Right ventricle myocardium superior (tissue), 1 donor: ENCODE data around the gene CATSPERZ. TPM values are rescaled to one million over a fixed set of nuclear protein-coding genes. Genes with fewer than 3 reads are reported as not detected.

Source experiments
- ATAC-seq: fragments of 200-7000 bp; cut with Tn5 transposase; one replicate; pipeline ENCODE4 v1.9.1; 2020; ENCODE audit warnings: mild to moderate bottlenecking; ENCODE audit not compliant: poor library complexity
- DNase-seq: peaks from one replicate; pipeline ENCODE4 v3.0.0-alpha.2; 2020
- intact Hi-C: fragments of 100-400 bp; cut with DNase I; formaldehyde crosslinking; loops from one replicate; pipeline ENCODE4 v1.11.2; 2022
- microRNA-seq: library from miRNA; unstranded; fragments of <30 nt; microRNA quantifications from one replicate; pipeline ENCODE4 v1.2.0, GENCODE V29; 2020
- total RNA-seq: library from RNA; stranded (reverse); fragmentation: NEBNext Ultra II Directional; extraction: Animal tissue kit (Norgen Biotek cat#: 25700); gene quantifications from one replicate; pipeline ENCODE4 v1.2.1, GENCODE V29; 2021
- donor health status: DM: no; HTN: yes; CAD: no; lungs with severe emphysema.

Gene CATSPERZ
- total RNA-seq, 1 donor from 2014 or later = not detected

DNA sequence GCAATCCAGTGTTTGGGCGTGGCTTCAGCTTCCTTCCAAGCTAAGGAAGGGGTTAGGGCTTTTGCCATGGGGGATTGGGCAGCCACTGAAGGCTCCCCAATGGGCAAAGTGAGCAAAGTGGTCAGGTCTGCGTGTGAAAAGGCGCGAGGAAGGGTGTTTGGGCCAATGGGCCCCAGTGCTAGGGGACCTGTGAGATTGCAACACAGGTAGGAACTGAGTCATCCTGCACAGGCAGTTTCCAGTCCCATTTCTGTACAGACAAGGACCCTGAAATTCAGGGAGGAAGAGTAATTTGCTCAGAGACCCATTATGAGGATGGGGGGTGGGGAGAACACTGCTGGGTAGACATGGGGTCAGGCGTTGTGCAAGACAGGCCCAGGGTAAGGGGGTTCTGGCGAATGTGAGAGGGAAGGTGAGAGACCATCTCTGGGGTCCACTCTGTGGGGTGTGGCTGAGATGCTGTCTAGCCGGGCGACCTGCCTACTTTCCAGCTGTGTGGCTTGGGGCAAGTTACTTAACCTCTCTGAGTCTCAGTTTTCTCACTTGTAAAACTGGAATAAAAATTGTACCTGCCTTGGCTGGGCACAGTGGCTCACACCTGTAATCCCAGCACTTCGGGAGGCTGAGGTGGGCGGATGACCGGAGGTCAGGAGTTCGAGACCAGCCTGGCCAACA lies 47.2 kb downstream of the CATSPERZ start:
- DNase-seq (no peak), ATAC-seq (no peak)
- intact Hi-C loops = no loop called here

GRCh38 chr11:64348383-64349024 lies 48.3 kb downstream of the CATSPERZ start:
- ATAC-seq = no peak
- intact Hi-C loops = no loop called here
- no peak for DNase-seq

- intact Hi-C loops = no loop called here
- no peak for ATAC-seq
Measured at GRCh38 chr11:64349025-64349387, 48.8 kb downstream of the CATSPERZ start.

GRCh38 chr11:64349404-64349803 lies 49.2 kb downstream of the CATSPERZ start:
- intact Hi-C loops = no loop called here
- no peak for DNase-seq

More at GRCh38 chr11:64349025-64349387, 48.8 kb downstream of the CATSPERZ start:
- no peak for DNase-seq

DNA sequence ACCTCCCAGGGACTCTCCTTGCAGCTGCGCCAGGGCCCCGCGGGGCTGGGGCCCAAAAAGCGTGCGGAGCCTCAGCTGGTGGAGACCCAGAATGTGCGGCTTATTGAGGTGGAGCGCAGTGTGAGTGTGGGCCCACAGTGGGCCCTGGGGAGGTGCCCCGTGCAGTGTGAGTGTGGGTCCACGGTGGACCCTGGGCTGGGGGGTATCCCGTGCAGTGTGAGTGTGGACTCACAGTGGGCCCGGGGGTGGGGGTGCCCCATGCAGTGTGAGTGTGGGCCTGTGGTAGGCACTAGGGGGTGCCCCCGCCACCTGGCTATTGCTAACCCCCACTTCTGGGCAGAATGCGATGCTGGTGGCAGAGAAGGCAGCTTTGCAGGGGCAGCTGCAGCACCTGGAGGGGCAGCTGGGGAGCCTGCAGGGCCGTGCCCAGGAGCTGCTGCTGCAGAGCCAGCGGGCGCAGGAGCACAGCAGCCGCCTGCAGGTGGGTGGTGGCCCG lies 51.0 kb downstream of the CATSPERZ start:
- intact Hi-C loops = no loop called here

More at GRCh38 chr11:64349404-64349803, 49.2 kb downstream of the CATSPERZ start:
- no peak for ATAC-seq

GRCh38 chr11:64352099-64352994 lies 52.2 kb downstream of the CATSPERZ start:
- DNase-seq (no peak), ATAC-seq (no peak)
- intact Hi-C loops = no loop called here

More for the DNA sequence above, 51.0 kb downstream of the CATSPERZ start:
- no peak for ATAC-seq
- no peak for DNase-seq

GRCh38 chr11:64352995-64353714 lies 53.0 kb downstream of the CATSPERZ start:
- no peak for ATAC-seq
- intact Hi-C loops = no loop called here
- DNase-seq = no peak

GRCh38 chr11:64353715-64354506 lies 53.8 kb downstream of the CATSPERZ start:
- intact Hi-C loops = no loop called here
- DNase-seq (no peak), ATAC-seq (no peak)

Small RNAs within 50 kb of the gene (microRNA-seq; reads per million reads assigned to microRNA genes)
- 1.3 reads per million for gene MIR7155

Other genes with a start within 250 kb of the CATSPERZ start
- gene MACROD1, start 134.2 kb upstream of the CATSPERZ start, total RNA-seq = 124 TPM
- 116 TPM for gene STIP1, start 114.2 kb upstream of the CATSPERZ start, total RNA-seq
- gene FERMT3, start 93.6 kb upstream of the CATSPERZ start, total RNA-seq = 6.0 TPM
- gene TRPT1, start 74.2 kb upstream of the CATSPERZ start, total RNA-seq = 79.8 TPM
- 60.8 TPM for gene NUDT22, start 74.1 kb upstream of the CATSPERZ start, total RNA-seq
- gene DNAJC4, start 69.8 kb upstream of the CATSPERZ start, total RNA-seq = 58.0 TPM
- 276 TPM for gene VEGFB, start 65.8 kb upstream of the CATSPERZ start, total RNA-seq
- gene FKBP2, start 59.3 kb upstream of the CATSPERZ start, total RNA-seq = 41.6 TPM
- gene PPP1R14B, start 53.4 kb upstream of the CATSPERZ start, total RNA-seq = 123 TPM
- gene PLCB3, start 48.8 kb upstream of the CATSPERZ start, total RNA-seq = 11.3 TPM
- gene BAD, start 15.7 kb upstream of the CATSPERZ start, total RNA-seq = 90.1 TPM
- 28.5 TPM for gene GPR137, start 14.5 kb upstream of the CATSPERZ start, total RNA-seq
- not detected for gene KCNK4, start 9.1 kb upstream of the CATSPERZ start, total RNA-seq
- gene ESRRA, start 5.2 kb downstream of the CATSPERZ start, total RNA-seq = 241 TPM
- 97.5 TPM for gene TRMT112, start 17.2 kb downstream of the CATSPERZ start, total RNA-seq
- 417 TPM for gene PRDX5, start 17.8 kb downstream of the CATSPERZ start, total RNA-seq
- gene CCDC88B, start 39.8 kb downstream of the CATSPERZ start, total RNA-seq = 7.7 TPM
- gene RPS6KA4, start 58.8 kb downstream of the CATSPERZ start, total RNA-seq = 14.6 TPM